HG03025 (cell line): ENCODE measurements around the gene RBMS3.
"Not testable (repeated sequence)": the region's sequence is repeated elsewhere in the genome, so short reads cannot be mapped to it uniquely, and the experiment has no call there.

ENCODE experiments used
- ATAC-seq: cut with Tn5 transposase; IDR thresholded peaks from one replicate; pipeline ENCODE4 v1.9.1; 2021; ENCODE audit warnings: mild to moderate bottlenecking, moderate library complexity; ENCODE audit not compliant: unreplicated experiment, low FRiP score

The RBMS3 gene

GRCh38 chr3:29337565-29337964 is 56.7 kb downstream of the RBMS3 start:
- ATAC-seq = no peak

DNA sequence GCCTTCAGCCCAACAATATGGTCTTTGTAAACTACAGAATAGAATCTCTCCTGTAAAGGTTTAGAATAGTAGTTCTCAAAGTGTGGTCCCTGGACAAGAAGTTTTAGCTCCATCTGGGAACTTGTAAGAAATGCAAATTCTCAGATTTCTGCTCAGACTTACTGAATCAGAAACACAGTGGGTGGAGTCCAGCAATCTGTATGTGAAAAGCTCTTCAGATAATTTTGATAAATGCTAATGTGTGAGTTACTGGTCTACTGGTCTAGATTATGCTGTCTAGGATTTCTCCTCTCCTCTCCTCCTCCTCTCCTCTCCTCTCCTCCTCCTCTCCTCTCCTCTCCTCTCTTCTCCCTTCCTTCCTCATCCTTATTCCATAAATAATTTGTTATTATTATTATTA is 57.5 kb downstream of the RBMS3 start:
- no peak for ATAC-seq

GRCh38 chr3:29339016-29339833 is 58.4 kb downstream of the RBMS3 start:
- no peak for ATAC-seq

GRCh38 chr3:29344154-29344553 is 63.3 kb downstream of the RBMS3 start:
- no peak for ATAC-seq

DNA sequence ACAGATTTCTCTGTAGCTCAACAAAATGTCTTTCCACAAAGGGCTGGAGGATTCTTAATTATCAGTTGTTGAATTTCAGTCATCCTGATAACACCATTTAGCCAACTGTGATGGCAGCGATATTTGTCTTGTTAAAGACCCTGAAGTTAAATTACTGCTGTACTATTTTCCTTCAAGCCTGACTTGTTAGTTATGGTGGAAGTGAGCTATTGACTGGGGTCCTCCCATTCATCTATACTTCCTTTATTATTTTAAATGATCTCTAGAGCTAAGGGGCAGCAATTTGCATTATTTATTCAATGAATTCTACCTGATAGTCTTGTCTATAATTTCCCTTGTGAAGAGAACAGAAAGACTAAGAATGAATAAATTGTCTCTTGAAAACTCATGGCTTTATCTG is 64.1 kb downstream of the RBMS3 start:
- ATAC-seq = no peak

DNA sequence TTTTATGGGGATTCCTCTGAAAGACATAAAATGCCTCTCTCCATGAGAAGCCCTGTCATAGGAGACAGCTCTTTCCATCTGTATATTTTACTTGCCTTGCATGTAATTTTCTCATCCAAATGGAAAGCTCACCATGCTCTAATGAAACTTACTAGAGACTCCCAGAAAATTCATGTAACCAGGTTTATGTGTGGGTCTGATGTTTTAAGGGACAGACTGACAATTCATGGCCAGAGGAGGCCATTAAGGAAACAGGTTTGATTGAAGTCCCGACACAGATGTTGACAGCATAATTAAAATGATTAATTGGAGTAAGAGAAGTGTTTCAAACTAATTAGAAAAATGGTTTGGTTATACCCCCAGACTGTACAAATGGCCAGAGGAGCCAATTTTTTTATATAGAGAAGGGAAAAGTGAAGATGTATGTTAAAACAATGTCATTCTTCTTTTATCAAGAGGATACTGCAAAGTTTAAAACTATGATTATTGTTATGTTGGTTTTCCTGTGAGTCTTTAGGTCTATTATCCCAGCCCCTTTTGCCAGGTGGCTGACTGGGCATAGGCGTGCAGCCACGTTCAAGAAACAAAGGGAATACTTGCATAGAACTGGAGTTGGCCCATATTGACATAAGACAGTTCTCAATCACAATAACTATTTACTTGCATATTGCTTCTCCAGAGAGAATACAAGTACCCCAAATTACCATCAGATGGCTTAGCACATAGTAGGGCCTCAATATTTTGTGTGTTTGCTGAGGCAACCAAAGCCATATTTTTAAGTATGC is 64.8 kb downstream of the RBMS3 start:
- no peak for ATAC-seq

GRCh38 chr3:29346828-29347227 is 66.0 kb downstream of the RBMS3 start:
- no peak for ATAC-seq

DNA sequence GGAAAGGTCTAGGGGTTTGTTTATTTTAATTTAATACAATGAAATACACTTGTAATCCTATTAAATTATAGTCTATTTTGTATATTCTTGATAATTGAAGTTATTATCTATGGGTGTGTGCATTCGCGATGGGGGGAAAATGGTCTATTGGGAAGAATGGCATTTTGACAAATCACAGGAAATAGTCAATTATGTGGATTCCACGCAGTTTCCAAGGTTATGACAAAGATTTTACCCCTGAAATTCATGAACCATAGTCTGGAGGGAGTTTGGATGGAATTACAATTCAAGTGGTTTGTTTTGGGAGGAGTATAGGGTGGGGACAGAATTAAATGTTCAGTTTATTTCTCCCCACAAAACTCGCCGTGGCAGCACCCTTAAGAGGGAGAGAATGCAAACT is 66.5 kb downstream of the RBMS3 start:
- no peak for ATAC-seq

DNA sequence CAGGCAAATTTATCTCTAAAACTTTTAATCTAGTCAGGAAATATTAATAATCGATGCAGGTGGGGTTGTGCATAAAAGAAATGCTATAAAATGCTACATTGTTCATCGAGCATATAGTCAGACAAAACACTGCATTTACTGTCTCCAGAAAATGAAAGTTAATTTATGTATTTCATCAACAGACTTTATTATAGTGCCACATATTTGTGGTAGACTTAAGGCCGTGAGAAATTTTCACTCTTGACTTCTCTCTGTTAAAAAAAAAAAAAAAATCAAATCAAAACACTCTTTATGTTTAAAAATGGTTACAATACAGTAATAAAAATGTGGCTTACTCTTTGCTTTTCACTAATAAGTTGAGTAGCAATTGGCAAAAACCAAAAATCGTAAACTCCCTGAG is 67.4 kb downstream of the RBMS3 start:
- ATAC-seq = no peak

GRCh38 chr3:29349049-29349448 is 68.2 kb downstream of the RBMS3 start:
- ATAC-seq = no peak

DNA sequence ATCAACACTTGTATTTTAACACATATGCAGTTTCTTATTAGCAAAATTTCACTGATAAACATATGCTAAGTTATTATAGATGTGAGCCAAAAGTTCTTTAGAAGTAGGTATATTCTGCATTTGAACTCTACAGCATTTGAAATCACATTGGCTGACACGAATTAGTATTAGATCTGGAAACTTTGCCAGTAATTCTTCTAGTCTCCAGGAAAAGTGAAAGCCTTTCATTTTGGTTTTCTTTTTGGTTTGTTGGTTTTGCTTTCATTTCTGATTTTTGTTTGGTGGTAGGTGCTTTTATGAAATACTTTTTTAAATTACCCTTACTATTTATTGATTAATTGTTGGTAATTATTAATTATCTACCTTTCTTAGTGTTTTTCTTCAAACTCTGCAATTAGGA is 72.9 kb downstream of the RBMS3 start:
- ATAC-seq = no peak

GRCh38 chr3:29354894-29355293 is 74.0 kb downstream of the RBMS3 start:
- ATAC-seq = no peak

- no peak for ATAC-seq
These were observed 75.2 kb downstream of the RBMS3 start for GRCh38 chr3:29356062-29356461.

- ATAC-seq = not testable (repeated sequence)
These were observed 79.4 kb downstream of the RBMS3 start for GRCh38 chr3:29360289-29360688.

GRCh38 chr3:29363110-29363509 is 82.2 kb downstream of the RBMS3 start:
- ATAC-seq = no peak

- no peak for ATAC-seq
These were observed 89.2 kb downstream of the RBMS3 start for GRCh38 chr3:29370021-29370420.

DNA sequence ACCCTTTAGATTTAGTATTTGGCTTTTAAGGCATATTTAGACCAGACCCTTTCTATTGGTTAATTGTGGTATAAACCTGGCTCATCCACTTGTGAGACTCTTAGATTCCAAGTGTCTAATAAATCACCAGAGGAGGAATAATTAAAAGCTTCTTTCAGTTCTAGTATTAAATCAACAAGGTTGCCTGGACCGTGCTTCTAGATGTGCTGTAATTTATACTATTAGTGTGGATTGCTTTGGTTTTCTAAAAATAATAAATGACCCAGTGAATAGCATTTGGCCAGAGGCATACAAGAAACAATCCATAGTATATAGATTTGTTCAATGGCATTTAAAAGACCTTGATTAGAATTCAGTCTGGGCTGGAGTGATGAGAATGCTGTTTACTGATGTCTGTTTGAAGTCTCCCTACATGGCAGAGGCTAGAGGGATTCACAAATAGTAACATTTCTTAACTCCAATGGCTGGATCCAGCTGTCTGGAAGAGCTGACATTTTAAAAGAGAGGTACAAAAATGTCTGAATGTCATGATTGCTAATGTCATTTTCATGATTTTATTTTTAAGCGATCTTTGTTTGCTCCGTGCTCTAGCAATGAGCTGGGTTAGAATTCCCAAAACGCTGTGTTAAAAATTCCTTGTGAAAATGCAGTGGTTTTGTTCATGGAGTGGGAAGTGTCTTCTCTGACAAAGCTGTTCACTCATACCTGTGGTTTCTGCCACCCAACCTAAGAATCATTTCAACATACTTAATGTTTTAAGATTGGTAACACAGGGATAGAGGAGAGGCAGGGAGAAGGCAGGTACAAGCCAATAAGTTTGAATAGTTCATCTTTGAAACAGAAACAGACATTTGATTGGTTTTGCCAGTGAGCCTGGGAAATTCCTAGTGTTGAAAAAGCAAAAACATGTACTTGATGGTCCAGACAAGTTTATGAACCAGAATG is 89.9 kb downstream of the RBMS3 start:
- no peak for ATAC-seq

DNA sequence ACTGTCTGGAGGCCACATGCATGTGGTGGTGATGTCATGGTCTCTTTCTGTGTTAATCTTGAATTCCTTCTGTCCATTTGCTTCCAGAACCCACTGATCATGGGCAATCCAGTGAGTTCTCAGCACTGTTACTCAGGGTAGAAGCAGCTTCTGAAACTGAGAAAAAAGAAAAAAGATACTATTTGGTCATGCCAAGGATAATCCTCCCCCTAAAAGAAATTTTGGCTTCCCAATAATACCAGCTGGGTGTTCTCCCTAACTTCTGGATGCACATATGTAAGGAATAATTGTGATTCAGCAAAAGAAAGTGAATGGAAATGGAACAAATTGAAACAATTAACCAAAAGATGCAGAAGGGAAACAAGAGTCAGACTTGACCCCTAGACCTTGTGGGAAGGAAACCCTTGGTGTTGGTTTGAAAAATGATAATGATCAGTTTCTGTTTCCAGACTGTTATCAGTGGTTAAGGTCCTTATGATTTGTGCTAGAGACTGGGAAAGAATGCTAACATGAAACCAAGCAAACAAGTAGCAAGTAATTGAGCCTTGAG is 92.3 kb downstream of the RBMS3 start:
- no peak for ATAC-seq

- ATAC-seq = no peak
These were observed 93.4 kb downstream of the RBMS3 start for GRCh38 chr3:29374226-29374625.

DNA sequence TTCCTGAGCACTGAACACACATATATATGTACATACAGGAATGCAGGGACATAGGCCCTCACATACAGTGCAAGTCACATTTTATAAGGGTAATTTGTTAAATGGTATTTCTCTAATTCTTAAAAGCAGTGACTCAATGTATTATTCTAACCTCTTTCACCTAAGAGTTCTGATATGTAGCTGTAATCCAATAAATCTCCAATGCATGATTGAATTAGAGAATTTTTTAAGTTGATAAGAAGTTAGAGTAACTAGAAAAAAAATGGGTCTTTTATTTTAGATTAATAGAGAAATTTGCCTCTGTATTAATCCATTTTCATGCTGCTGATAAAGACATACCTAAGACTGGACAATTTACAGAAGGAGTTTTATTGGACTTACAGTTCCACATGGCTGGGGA is 98.2 kb downstream of the RBMS3 start:
- no peak for ATAC-seq

- no peak for ATAC-seq
These were observed 100.7 kb downstream of the RBMS3 start for GRCh38 chr3:29381595-29381994.
